ENCODE results near the gene MRPL24. TPM values are rescaled to one million over a fixed set of nuclear protein-coding genes. Genes with fewer than 3 reads are reported as not detected.

Gene MRPL24
- total and polyA plus RNA-seq, 10 donors, result 15.2 to 83.5 (median 41.0) TPM

DNA sequence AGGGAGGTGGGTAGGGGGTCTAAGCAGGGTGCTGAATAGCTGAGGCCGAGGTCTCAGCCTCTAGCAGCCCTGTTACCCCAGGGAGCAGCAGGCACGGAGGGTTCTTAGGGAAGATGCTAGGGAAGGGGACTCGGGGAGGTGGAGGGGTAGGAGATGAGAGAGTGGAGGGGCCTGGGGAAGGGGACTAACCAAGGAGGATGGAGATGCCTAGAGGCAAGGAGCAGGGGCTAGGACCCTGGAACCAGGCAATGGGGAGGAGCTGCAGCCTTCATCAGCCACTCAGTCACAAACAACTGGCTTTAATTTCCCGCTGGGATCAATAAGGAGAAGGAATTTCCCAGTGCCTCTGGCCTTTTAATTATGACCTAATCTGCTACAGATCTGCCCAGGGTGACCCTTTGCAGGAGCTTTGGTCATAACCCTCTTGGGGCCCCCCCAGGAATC, 32.6 kb downstream of the MRPL24 start:
- no peak for DNase-seq
- Histone ChIP-seq H3K36me3 (peaks cover 0 to 9% (median 0%) of the 10 kb centered on the region in 6 donors), H3K4me3 (no peak overlapping the region), H3K4me1 (peaks cover 21 to 42% (median 33%) of the 10 kb centered on the region in 6 donors), H3K9me3 (no peaks in the 10 kb centered on the region), H3K27ac (no peak overlapping the region), H3K27me3 (replicated peaks in 1 of 7) (peaks cover 0 to 39% (median 31%) of the 10 kb centered on the region in 7 donors)
- TF ChIP-seq, protein P1, sequence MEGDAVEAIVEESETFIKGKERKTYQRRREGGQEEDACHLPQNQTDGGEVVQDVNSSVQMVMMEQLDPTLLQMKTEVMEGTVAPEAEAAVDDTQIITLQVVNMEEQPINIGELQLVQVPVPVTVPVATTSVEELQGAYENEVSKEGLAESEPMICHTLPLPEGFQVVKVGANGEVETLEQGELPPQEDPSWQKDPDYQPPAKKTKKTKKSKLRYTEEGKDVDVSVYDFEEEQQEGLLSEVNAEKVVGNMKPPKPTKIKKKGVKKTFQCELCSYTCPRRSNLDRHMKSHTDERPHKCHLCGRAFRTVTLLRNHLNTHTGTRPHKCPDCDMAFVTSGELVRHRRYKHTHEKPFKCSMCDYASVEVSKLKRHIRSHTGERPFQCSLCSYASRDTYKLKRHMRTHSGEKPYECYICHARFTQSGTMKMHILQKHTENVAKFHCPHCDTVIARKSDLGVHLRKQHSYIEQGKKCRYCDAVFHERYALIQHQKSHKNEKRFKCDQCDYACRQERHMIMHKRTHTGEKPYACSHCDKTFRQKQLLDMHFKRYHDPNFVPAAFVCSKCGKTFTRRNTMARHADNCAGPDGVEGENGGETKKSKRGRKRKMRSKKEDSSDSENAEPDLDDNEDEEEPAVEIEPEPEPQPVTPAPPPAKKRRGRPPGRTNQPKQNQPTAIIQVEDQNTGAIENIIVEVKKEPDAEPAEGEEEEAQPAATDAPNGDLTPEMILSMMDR (IDR thresholded peaks at IDR 0.05 in 8 of 11, conservative IDR thresholded peaks at IDR 0.05 in 3 of 11), result no peak
- no peak for TF ChIP-seq POLR2AphosphoS5 (IDR thresholded peaks at IDR 0.05)
- TF ChIP-seq POLR2A (IDR thresholded peaks at IDR 0.05), result no peak
- WGBS, 5 donors, result 56 to 81% (median 61%) methylated on average over 4 of the region's 4 CpGs
- intact Hi-C loops (cut with DNase I; ENCODE audit: low total_unique reads), result no loop called here

DNA sequence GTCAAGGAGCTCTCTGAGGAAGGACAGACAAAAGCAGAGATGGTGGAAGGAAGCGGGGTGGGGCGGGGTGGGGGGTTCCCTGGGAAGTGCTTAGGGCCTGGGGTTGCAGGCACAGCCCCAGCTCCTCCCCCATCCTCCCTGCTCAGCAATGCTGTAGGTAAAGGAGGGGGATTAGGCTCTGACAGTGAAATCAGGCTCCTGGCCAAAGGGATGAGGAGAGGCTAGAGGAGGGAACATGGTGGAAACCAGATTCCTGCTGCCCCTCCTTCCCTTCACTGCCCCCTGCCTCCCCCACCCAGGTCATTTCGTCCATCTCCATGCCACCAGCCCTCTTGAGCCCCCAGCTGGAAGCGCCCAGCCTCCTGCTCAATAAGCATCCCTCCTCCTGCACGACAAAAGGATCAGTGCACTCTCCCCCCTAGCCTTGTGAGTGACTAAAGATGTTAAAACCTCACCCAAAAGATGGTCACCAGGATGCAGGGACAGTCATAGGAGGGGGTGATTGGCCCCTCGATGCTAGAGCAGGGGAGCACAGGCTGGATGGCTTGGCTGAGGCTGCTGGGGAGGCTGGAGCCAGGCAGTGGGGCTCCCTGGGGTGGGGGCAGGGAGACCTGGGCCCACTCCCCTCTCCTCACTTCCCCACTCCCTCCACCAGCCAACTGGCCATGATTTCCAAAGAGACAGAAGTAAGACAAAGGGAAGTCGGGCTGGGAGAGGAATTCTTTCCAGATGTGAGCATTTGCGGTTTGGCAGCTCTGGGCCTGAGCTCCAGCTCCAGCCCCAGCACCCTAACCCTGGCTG, 33.3 kb downstream of the MRPL24 start:
- WGBS, 5 donors, result 55 to 73% (median 60%) methylated on average over 8 of the region's 8 CpGs
- intact Hi-C loops (cut with DNase I; ENCODE audit: low total_unique reads), result no loop called here
- no peak for DNase-seq
- Histone ChIP-seq H3K4me1 (peaks cover 21 to 42% (median 33%) of the 10 kb centered on the region in 6 donors), H3K36me3 (peaks cover 0 to 3% (median 0%) of the 10 kb centered on the region in 6 donors), H3K4me3 (no peak overlapping the region), H3K9me3 (no peaks in the 10 kb centered on the region), H3K27me3 (replicated peaks in 1 of 7) (peaks cover 0 to 45% (median 34%) of the 10 kb centered on the region in 7 donors), H3K27ac (no peak overlapping the region)
- TF ChIP-seq POLR2A (IDR thresholded peaks at IDR 0.05) (no peak), POLR2AphosphoS5 (IDR thresholded peaks at IDR 0.05) (peak in 1 of 3 donors; percentile 41)
- TF ChIP-seq, protein P1 (IDR thresholded peaks at IDR 0.05 in 8 of 11, conservative IDR thresholded peaks at IDR 0.05 in 3 of 11), result no peak

DNA sequence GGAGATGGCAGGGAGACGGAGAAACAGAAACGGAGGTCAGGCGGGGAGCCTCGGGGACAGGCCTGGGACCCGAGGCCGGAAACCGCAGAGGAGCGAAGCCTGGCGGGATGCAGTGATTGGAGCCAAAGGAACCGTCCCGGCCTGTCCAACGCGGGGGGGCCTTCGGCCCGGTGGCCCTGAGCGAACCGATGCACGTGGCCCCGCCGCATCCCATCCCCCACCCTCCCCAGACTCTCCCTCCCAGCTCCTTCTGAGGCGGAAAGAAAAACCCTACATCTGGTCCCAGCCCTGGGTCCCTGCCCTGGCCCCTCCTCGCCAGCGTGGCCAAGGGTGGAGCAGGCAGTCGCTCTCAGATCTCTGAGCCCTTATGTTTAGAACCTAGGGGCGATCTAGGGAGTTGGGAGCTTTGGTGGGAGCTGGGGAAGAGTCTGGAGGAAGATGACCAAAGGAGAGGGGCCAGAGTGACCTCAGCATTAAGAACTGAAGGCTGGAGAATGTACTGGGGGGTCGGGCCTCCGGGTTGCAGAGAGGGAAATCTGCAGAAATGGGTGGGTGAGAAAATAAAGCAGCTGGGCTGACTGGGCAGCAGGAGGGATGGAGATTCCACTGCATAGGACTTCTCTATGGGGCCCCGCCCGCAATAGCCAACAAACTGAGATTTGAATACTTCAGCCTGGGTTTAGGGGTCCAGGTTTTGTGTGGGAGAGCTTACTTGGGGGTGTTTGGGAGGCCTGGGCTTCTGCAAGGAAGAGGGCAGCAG, 34.1 kb downstream of the MRPL24 start:
- peaks cover 21 to 38% (median 33%) of the 10 kb centered on the region in 6 donors for H3K4me1 ChIP-seq
- peak; percentile 76 for DNase-seq
- H3K9me3 ChIP-seq, result no peaks in the 10 kb centered on the region
- intact Hi-C loops (cut with DNase I; ENCODE audit: low total_unique reads), result no loop called here
- H3K27me3 ChIP-seq (replicated peaks in 1 of 7), result peaks cover 0 to 53% (median 40%) of the 10 kb centered on the region in 7 donors
- WGBS, 5 donors, result 4 to 7% (median 6%) methylated on average over 27 to 29 of the region's 29 CpGs
- H3K27ac ChIP-seq, result peak overlapping the region in 4 of 8 donors; percentile 17 to 36 (median 20)
- peak overlapping the region; percentile 27 to 71 (median 40) for H3K4me3 ChIP-seq
- TF ChIP-seq POLR2A (IDR thresholded peaks at IDR 0.05), result no peak
- TF ChIP-seq, protein P1 (IDR thresholded peaks at IDR 0.05 in 8 of 11, conservative IDR thresholded peaks at IDR 0.05 in 3 of 11), result no peak
- TF ChIP-seq POLR2AphosphoS5 (IDR thresholded peaks at IDR 0.05), result no peak
- no peaks in the 10 kb centered on the region for H3K36me3 ChIP-seq

Measured in spleen (tissue), 11 donors.